Caco-2 (cell line): Measurements from ENCODE around the gene CFAP77. TPM values are rescaled to one million over a fixed set of nuclear protein-coding genes. Genes with fewer than 3 reads are reported as not detected.

Experiments
- BruUV-seq: library from RNA; stranded (reverse); fragments of 400-500 nt; replicated peaks from 2 replicates; lab custom pipeline; 2021; lab: Mats Ljungman, UMichigan
- CTCF ChIA-PET: fragments of 300-600 bp; sonication (Branson Sonifier 250); formaldehyde crosslinking; loops from one replicate; lab custom pipeline; 2022; ENCODE audit warnings: antibody characterized with exemption; lab: Charles Lee
- POLR2A ChIA-PET: fragments of 300-600 bp; sonication (Branson Sonifier 250); formaldehyde crosslinking; loops from one replicate; lab custom pipeline; 2022; ENCODE audit warnings: antibody characterized with exemption; lab: Charles Lee
- DNase-seq, 2 experiments: peaks; one replicate each; pipeline versions ENCODE4 v3.0.0 to v3.0.0-alpha.2; 2020 to 2022
- H3K27me3 ChIP-seq: replicated peaks from 2 replicates; pipeline ENCODE4 v1.6.0; 2011; ENCODE audit warnings: low read length; ENCODE audit not compliant: control insufficient read depth, insufficient read depth
- H3K36me3 ChIP-seq: 2 replicates; pipeline ENCODE4 v1.5.1; 2011; ENCODE audit warnings: low read length; ENCODE audit not compliant: control insufficient read depth, insufficient read depth
- H3K4me1 ChIP-seq: fragments of 250-450 bp; sonication (Bioruptor Pico); 2 replicates; pipeline ENCODE4 v1.5.1; 2020; ENCODE audit warnings: mild to moderate bottlenecking
- H3K4me3 ChIP-seq: 2 replicates; pipeline ENCODE4 v1.5.1; 2011; ENCODE audit warnings: low read depth, mild to moderate bottlenecking, control low read depth, low read length
- H3K9me3 ChIP-seq: fragments of 250-450 bp; sonication (Bioruptor Pico); 2 replicates; pipeline ENCODE4 v1.5.1; 2020; ENCODE audit warnings: mild to moderate bottlenecking, moderate library complexity
- H3K27ac Mint-ChIP-seq: one replicate; pipeline ENCODE4 v1.8.0; 2022; ENCODE audit warnings: mixed read lengths; ENCODE audit not compliant: unreplicated experiment
- H3K27me3 Mint-ChIP-seq: one replicate; pipeline ENCODE4 v1.8.0; 2022; ENCODE audit warnings: mixed read lengths; ENCODE audit not compliant: insufficient read depth, unreplicated experiment
- H3K36me3 Mint-ChIP-seq: one replicate; pipeline ENCODE4 v1.8.0; 2022; ENCODE audit warnings: mild to moderate bottlenecking, mixed read lengths; ENCODE audit not compliant: insufficient read depth, unreplicated experiment
- H3K4me1 Mint-ChIP-seq: one replicate; pipeline ENCODE4 v1.8.0; 2022; ENCODE audit warnings: low read depth, mixed read lengths; ENCODE audit not compliant: unreplicated experiment
- H3K4me3 Mint-ChIP-seq: one replicate; pipeline ENCODE4 v1.8.0; 2022; ENCODE audit warnings: mild to moderate bottlenecking, moderate library complexity, mixed read lengths; ENCODE audit not compliant: unreplicated experiment
- H3K9me3 Mint-ChIP-seq: one replicate; pipeline ENCODE4 v1.8.0; 2022; ENCODE audit warnings: mixed read lengths; ENCODE audit not compliant: unreplicated experiment
- CTCF ChIP-seq, 2 experiments: fragments of 200-600 bp in 1 of 2; IDR thresholded peaks; 1 replicate in 1 of 2; 2 replicates in 1 of 2; pipeline versions ENCODE4 v1.5.1 to v1.8.0; 2011 to 2022; ENCODE audit warnings: antibody characterized with exemption in 1 of 2, control low read depth in 1 of 2, inconsistent platforms in 1 of 2, low read depth in 1 of 2, low read length in 1 of 2, mild to moderate bottlenecking in 1 of 2, moderate library complexity in 1 of 2; ENCODE audit not compliant: insufficient read depth in 1 of 2, severe bottlenecking in 1 of 2, unreplicated experiment in 1 of 2
- intact Hi-C: fragments of 100-400 bp; cut with micrococcal nuclease; formaldehyde crosslinking; loops from one replicate; pipeline ENCODE4 v1.10.0; 2022; ENCODE audit not compliant: unreplicated experiment
- total RNA-seq: library from RNA; stranded (reverse); gene quantifications from 2 replicates; pipeline ENCODE4 v1.2.3, GENCODE V29; 2022

CFAP77 gene
- total RNA-seq, 1 experiment from 2014 or later: not detected

- Histone ChIP-seq H3K36me3 (no peaks in the 10 kb centered on the region), H3K4me3 (no peak overlapping the region), H3K9me3 (no peaks in the 10 kb centered on the region), H3K4me1 (no peaks in the 10 kb centered on the region), H3K27me3 (no peaks in the 10 kb centered on the region)
- no peaks in the 10 kb centered on the region for H3K4me1 Mint-ChIP-seq
- TF ChIP-seq CTCF (IDR thresholded peaks at IDR 0.05; ENCODE audit: insufficient read depth in 1 of 2, low read depth in 1 of 2, low read length in 1 of 2, severe bottlenecking in 1 of 2, unreplicated experiment in 1 of 2): no peak
- no peaks in the 10 kb centered on the region for H3K9me3 Mint-ChIP-seq
- no peak for DNase-seq
- no TSS peak for BruUV-seq
- H3K36me3 Mint-ChIP-seq: no peaks in the 10 kb centered on the region
- H3K27me3 Mint-ChIP-seq: peaks cover 23% of the 10 kb centered on the region
- intact Hi-C loops: no loop called here
- CTCF ChIA-PET: no interaction called here
- H3K27ac Mint-ChIP-seq: no peak overlapping the region
- POLR2A ChIA-PET: no interaction called here
- no peak overlapping the region for H3K4me3 Mint-ChIP-seq
These were observed 78.6 kb downstream of the CFAP77 start for GRCh38 chr9:132488626-132489025.

- ChIA-PET CTCF (no interaction called here), POLR2A (interaction anchor here (0.6 kb wide), 1 partner anchor 456 kb away, joined by 3 read pairs; no protein-coding TSS in a partner anchor)
- DNase-seq: no peak
- Mint-ChIP-seq H3K27ac (no peak overlapping the region), H3K4me3 (no peak overlapping the region), H3K27me3 (peaks cover 27% of the 10 kb centered on the region), H3K36me3 (no peaks in the 10 kb centered on the region), H3K4me1 (no peaks in the 10 kb centered on the region), H3K9me3 (no peaks in the 10 kb centered on the region)
- TF ChIP-seq CTCF (IDR thresholded peaks at IDR 0.05; ENCODE audit: insufficient read depth in 1 of 2, low read depth in 1 of 2, low read length in 1 of 2, severe bottlenecking in 1 of 2, unreplicated experiment in 1 of 2): no peak
- Histone ChIP-seq H3K27me3 (no peaks in the 10 kb centered on the region), H3K4me3 (no peak overlapping the region), H3K36me3 (no peaks in the 10 kb centered on the region), H3K9me3 (no peaks in the 10 kb centered on the region), H3K4me1 (no peaks in the 10 kb centered on the region)
- intact Hi-C loops: no loop called here
- no TSS peak for BruUV-seq
These were observed 79.5 kb downstream of the CFAP77 start for GRCh38 chr9:132489536-132489935.

GRCh38 chr9:132494857-132495256, 84.8 kb downstream of the CFAP77 start:
- BruUV-seq: no TSS peak
- Mint-ChIP-seq H3K4me3 (no peak overlapping the region), H3K27ac (no peak overlapping the region), H3K27me3 (peaks cover 23% of the 10 kb centered on the region), H3K9me3 (no peaks in the 10 kb centered on the region), H3K4me1 (no peaks in the 10 kb centered on the region), H3K36me3 (no peaks in the 10 kb centered on the region)
- Histone ChIP-seq H3K4me1 (no peaks in the 10 kb centered on the region), H3K27me3 (no peaks in the 10 kb centered on the region), H3K4me3 (no peak overlapping the region), H3K36me3 (no peaks in the 10 kb centered on the region), H3K9me3 (no peaks in the 10 kb centered on the region; the same call in 1 of the 2 replicates)
- POLR2A ChIA-PET: no interaction called here
- intact Hi-C loops: no loop called here
- no peak for DNase-seq
- CTCF ChIA-PET: no interaction called here
- TF ChIP-seq CTCF (IDR thresholded peaks at IDR 0.05; ENCODE audit: insufficient read depth in 1 of 2, low read depth in 1 of 2, low read length in 1 of 2, severe bottlenecking in 1 of 2, unreplicated experiment in 1 of 2): no peak
